Measurements from ENCODE around the gene IKZF4.

The IKZF4 gene

DNA sequence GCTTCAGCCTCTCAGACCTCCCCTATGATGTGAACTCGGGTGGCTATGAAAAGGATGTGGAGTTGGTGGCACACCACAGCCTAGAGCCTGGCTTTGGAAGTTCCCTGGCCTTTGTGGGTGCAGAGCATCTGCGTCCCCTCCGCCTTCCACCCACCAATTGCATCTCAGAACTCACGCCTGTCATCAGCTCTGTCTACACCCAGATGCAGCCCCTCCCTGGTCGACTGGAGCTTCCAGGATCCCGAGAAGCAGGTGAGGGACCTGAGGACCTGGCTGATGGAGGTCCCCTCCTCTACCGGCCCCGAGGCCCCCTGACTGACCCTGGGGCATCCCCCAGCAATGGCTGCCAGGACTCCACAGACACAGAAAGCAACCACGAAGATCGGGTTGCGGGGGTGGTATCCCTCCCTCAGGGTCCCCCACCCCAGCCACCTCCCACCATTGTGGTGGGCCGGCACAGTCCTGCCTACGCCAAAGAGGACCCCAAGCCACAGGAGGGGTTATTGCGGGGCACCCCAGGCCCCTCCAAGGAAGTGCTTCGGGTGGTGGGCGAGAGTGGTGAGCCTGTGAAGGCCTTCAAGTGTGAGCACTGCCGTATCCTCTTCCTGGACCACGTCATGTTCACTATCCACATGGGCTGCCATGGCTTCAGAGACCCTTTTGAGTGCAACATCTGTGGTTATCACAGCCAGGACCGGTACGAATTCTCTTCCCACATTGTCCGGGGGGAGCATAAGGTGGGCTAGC, 13.9 kb downstream of the IKZF4 start:
- H3K79me2 ChIP-seq, result no peaks in the 10 kb centered on the region
- no peaks in the 10 kb centered on the region for H3K9me3 ChIP-seq (ENCODE audit: control insufficient read depth, low read length)
- no peaks in the 10 kb centered on the region for H3K36me3 ChIP-seq (ENCODE audit: control insufficient read depth, insufficient read depth, low read length)
- H3K4me3 ChIP-seq (ENCODE audit: low read depth, low read length), result no peak overlapping the region
- H3K9ac ChIP-seq, result no peak overlapping the region
- H3K4me2 ChIP-seq (ENCODE audit: low read length), result no peak overlapping the region
- no peaks in the 10 kb centered on the region for H3K4me1 ChIP-seq
- no peaks in the 10 kb centered on the region for H3K27me3 ChIP-seq (ENCODE audit: control insufficient read depth, insufficient read depth, low read length)
- TF ChIP-seq, protein P1, sequence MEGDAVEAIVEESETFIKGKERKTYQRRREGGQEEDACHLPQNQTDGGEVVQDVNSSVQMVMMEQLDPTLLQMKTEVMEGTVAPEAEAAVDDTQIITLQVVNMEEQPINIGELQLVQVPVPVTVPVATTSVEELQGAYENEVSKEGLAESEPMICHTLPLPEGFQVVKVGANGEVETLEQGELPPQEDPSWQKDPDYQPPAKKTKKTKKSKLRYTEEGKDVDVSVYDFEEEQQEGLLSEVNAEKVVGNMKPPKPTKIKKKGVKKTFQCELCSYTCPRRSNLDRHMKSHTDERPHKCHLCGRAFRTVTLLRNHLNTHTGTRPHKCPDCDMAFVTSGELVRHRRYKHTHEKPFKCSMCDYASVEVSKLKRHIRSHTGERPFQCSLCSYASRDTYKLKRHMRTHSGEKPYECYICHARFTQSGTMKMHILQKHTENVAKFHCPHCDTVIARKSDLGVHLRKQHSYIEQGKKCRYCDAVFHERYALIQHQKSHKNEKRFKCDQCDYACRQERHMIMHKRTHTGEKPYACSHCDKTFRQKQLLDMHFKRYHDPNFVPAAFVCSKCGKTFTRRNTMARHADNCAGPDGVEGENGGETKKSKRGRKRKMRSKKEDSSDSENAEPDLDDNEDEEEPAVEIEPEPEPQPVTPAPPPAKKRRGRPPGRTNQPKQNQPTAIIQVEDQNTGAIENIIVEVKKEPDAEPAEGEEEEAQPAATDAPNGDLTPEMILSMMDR (IDR thresholded peaks at IDR 0.05), result no peak
- H2AFZ ChIP-seq, result no peak overlapping the region
- no peak overlapping the region for H3K27ac ChIP-seq

- TF ChIP-seq, protein P1 (IDR thresholded peaks at IDR 0.05), result no peak
- Histone ChIP-seq H3K9ac (no peak overlapping the region), H3K4me2 (ENCODE audit: low read length) (no peak overlapping the region), H2AFZ (no peak overlapping the region), H3K79me2 (peaks cover 4% of the 10 kb centered on the region), H3K9me3 (ENCODE audit: control insufficient read depth, low read length) (no peaks in the 10 kb centered on the region), H3K27ac (no peak overlapping the region), H3K36me3 (ENCODE audit: control insufficient read depth, insufficient read depth, low read length) (no peaks in the 10 kb centered on the region), H3K27me3 (ENCODE audit: control insufficient read depth, insufficient read depth, low read length) (no peaks in the 10 kb centered on the region), H3K4me1 (no peaks in the 10 kb centered on the region), H3K4me3 (ENCODE audit: low read depth, low read length) (no peak overlapping the region)
These were observed 16.3 kb downstream of the IKZF4 start for GRCh38 chr12:56037161-56037560.

DNA sequence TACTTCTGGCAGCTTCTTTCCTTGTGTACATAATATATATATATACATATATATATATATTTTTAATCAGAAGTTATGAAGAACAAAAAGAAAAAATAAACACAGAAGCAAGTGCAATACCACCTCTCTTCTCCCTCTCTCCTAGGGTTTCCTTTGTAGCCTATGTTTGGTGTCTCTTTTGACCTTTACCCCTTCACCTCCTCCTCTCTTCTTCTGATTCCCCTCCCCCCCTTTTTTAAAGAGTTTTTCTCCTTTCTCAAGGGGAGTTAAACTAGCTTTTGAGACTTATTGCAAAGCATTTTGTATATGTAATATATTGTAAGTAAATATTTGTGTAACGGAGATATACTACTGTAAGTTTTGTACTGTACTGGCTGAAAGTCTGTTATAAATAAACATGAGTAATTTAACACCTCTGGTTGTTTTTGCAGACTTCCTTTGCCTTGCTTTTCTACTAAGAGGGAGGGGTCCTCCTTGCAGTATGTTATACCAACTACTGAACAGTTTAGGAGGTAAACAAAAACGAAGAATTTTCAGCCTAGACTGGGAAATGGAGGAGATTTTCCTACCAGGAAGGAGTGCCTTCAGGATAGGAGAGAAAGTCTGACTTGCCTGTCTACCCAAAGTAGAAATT, 17.3 kb downstream of the IKZF4 start:
- no peaks in the 10 kb centered on the region for H3K36me3 ChIP-seq (ENCODE audit: control insufficient read depth, insufficient read depth, low read length)

GRCh38 chr12:56040151-56040550, 19.3 kb downstream of the IKZF4 start:
- no peak overlapping the region for H3K27ac ChIP-seq
- H3K9ac ChIP-seq, result no peak overlapping the region
- H3K36me3 ChIP-seq (ENCODE audit: control insufficient read depth, insufficient read depth, low read length), result no peaks in the 10 kb centered on the region
- TF ChIP-seq, protein P1 (IDR thresholded peaks at IDR 0.05), result no peak
- peaks cover 7% of the 10 kb centered on the region for H3K4me1 ChIP-seq
- H3K9me3 ChIP-seq (ENCODE audit: control insufficient read depth, low read length), result no peaks in the 10 kb centered on the region
- H3K27me3 ChIP-seq (ENCODE audit: control insufficient read depth, insufficient read depth, low read length), result no peaks in the 10 kb centered on the region
- no peak overlapping the region for H2AFZ ChIP-seq
- no peak overlapping the region for H3K4me3 ChIP-seq (ENCODE audit: low read depth, low read length)
- H3K4me2 ChIP-seq (ENCODE audit: low read length), result no peak overlapping the region
- H3K79me2 ChIP-seq, result peaks cover 15% of the 10 kb centered on the region

More for the DNA sequence above, 17.3 kb downstream of the IKZF4 start:
- Histone ChIP-seq H2AFZ (no peak overlapping the region), H3K4me2 (ENCODE audit: low read length) (no peak overlapping the region), H3K4me1 (peaks cover 4% of the 10 kb centered on the region), H3K9ac (no peak overlapping the region), H3K4me3 (ENCODE audit: low read depth, low read length) (no peak overlapping the region), H3K9me3 (ENCODE audit: control insufficient read depth, low read length) (no peaks in the 10 kb centered on the region), H3K27ac (no peak overlapping the region), H3K27me3 (ENCODE audit: control insufficient read depth, insufficient read depth, low read length) (no peaks in the 10 kb centered on the region), H3K79me2 (peaks cover 14% of the 10 kb centered on the region)
- TF ChIP-seq, protein P1 (IDR thresholded peaks at IDR 0.05), result no peak
